Hepatocyte (in vitro differentiated cells): ENCODE measurements around the gene SCFD2.

Source experiments
- EZH2 ChIP-seq: fragments of 200-600 bp; sonication (generic); IDR thresholded peaks from 2 replicates; pipeline ENCODE4 v1.6.1; 2016; ENCODE audit warnings: antibody characterized with exemption, mild to moderate bottlenecking, borderline replicate concordance
- EZH2phosphoT487 ChIP-seq: fragments of 200-600 bp; sonication (generic); IDR thresholded peaks from one replicate; pipeline ENCODE4 v1.6.1; 2018; ENCODE audit warnings: antibody characterized with exemption, mild to moderate bottlenecking, low read depth, moderate library complexity; ENCODE audit not compliant: unreplicated experiment, severe bottlenecking
- TF ChIP-seq, protein P1 (sequence below): fragments of 200-600 bp; sonication (generic); IDR thresholded peaks from 2 replicates; pipeline ENCODE4 v1.5.1; 2016; ENCODE audit warnings: antibody characterized with exemption, mild to moderate bottlenecking; ENCODE audit not compliant: poor library complexity

DNA sequence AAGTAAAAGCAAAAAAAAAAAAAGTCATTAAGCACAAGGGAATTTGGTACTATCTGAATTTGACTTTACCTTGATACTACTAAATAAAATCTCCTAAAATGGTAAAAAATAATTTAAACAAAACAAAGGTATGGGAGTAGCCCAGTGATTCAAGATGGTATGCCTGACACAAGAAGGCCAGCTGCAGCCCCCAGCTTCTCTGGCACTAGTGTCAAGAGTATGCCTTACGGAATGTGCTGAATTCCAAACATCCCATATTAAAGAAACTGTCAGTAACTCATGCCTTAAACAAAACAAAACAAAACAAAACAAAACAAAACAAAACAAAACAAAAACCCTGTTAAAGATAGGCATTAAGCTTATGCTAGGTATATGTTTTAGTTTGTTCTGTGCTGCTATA lies 422.9 kb downstream of the SCFD2 start:
- TF ChIP-seq, protein P1, sequence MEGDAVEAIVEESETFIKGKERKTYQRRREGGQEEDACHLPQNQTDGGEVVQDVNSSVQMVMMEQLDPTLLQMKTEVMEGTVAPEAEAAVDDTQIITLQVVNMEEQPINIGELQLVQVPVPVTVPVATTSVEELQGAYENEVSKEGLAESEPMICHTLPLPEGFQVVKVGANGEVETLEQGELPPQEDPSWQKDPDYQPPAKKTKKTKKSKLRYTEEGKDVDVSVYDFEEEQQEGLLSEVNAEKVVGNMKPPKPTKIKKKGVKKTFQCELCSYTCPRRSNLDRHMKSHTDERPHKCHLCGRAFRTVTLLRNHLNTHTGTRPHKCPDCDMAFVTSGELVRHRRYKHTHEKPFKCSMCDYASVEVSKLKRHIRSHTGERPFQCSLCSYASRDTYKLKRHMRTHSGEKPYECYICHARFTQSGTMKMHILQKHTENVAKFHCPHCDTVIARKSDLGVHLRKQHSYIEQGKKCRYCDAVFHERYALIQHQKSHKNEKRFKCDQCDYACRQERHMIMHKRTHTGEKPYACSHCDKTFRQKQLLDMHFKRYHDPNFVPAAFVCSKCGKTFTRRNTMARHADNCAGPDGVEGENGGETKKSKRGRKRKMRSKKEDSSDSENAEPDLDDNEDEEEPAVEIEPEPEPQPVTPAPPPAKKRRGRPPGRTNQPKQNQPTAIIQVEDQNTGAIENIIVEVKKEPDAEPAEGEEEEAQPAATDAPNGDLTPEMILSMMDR, result no peak
- TF ChIP-seq EZH2 (no peak), EZH2phosphoT487 (no peak)
